Calu3 (cell line): ENCODE data around the gene TIPARP. TPM values are rescaled to one million over a fixed set of nuclear protein-coding genes. Genes with fewer than 3 reads are reported as not detected.

ENCODE experiments used
- BruUV-seq: library from RNA; stranded (reverse); fragments of 400-500 nt; replicated peaks from 2 replicates; lab custom pipeline; 2021; lab: Mats Ljungman, UMichigan
- CTCF ChIA-PET: fragments of 300-600 bp; sonication (Branson Sonifier 250); formaldehyde crosslinking; loops from one replicate; lab custom pipeline; 2022; ENCODE audit warnings: antibody characterized with exemption; lab: Charles Lee
- DNase-seq: peaks from one replicate; pipeline ENCODE4 v3.0.0; 2022
- H3K27ac Mint-ChIP-seq: one replicate; pipeline ENCODE4 v1.8.0; 2022; ENCODE audit warnings: mixed read lengths; ENCODE audit not compliant: unreplicated experiment
- H3K27me3 Mint-ChIP-seq: one replicate; pipeline ENCODE4 v1.8.0; 2022; ENCODE audit warnings: mixed read lengths; ENCODE audit not compliant: unreplicated experiment
- H3K36me3 Mint-ChIP-seq: one replicate; pipeline ENCODE4 v1.8.0; 2022; ENCODE audit warnings: mild to moderate bottlenecking, moderate library complexity, mixed read lengths; ENCODE audit not compliant: insufficient read depth, unreplicated experiment
- H3K4me1 Mint-ChIP-seq: one replicate; pipeline ENCODE4 v1.8.0; 2022; ENCODE audit warnings: mild to moderate bottlenecking, low read depth, mixed read lengths; ENCODE audit not compliant: unreplicated experiment
- H3K4me3 Mint-ChIP-seq: one replicate; pipeline ENCODE4 v1.8.0; 2022; ENCODE audit warnings: mild to moderate bottlenecking, low read depth, moderate library complexity, mixed read lengths; ENCODE audit not compliant: unreplicated experiment
- H3K9me3 Mint-ChIP-seq: one replicate; pipeline ENCODE4 v1.8.0; 2022; ENCODE audit warnings: low read depth, mixed read lengths; ENCODE audit not compliant: unreplicated experiment
- intact Hi-C: fragments of 100-400 bp; cut with micrococcal nuclease; formaldehyde crosslinking; loops from one replicate; pipeline ENCODE4 v1.10.0; 2022; ENCODE audit not compliant: unreplicated experiment
- total RNA-seq: library from RNA; stranded (reverse); gene quantifications from 2 replicates; pipeline ENCODE4 v1.2.3, GENCODE V29; 2022
- TF ChIP-seq, protein P1 (sequence below): fragments of 200-600 bp; IDR thresholded peaks from one replicate; pipeline ENCODE4 v1.8.0; 2022; ENCODE audit warnings: antibody characterized with exemption; ENCODE audit not compliant: unreplicated experiment

TIPARP gene
- total RNA-seq, 1 experiment from 2014 or later, result 91.4 TPM

GRCh38 chr3:156642750-156643728 lies 31.4 kb upstream of the TIPARP start:
- CTCF ChIA-PET, result interaction anchor here (0.6 kb wide), 1 partner anchor 181 kb away, joined by 7 read pairs; no protein-coding TSS in a partner anchor
- H3K36me3 Mint-ChIP-seq, result no peaks in the 10 kb centered on the region
- BruUV-seq, result no TSS peak
- H3K9me3 Mint-ChIP-seq, result no peaks in the 10 kb centered on the region
- no peaks in the 10 kb centered on the region for H3K27me3 Mint-ChIP-seq
- no peak for DNase-seq
- intact Hi-C loops, result no loop called here
- no peak overlapping the region for H3K27ac Mint-ChIP-seq
- TF ChIP-seq, protein P1, sequence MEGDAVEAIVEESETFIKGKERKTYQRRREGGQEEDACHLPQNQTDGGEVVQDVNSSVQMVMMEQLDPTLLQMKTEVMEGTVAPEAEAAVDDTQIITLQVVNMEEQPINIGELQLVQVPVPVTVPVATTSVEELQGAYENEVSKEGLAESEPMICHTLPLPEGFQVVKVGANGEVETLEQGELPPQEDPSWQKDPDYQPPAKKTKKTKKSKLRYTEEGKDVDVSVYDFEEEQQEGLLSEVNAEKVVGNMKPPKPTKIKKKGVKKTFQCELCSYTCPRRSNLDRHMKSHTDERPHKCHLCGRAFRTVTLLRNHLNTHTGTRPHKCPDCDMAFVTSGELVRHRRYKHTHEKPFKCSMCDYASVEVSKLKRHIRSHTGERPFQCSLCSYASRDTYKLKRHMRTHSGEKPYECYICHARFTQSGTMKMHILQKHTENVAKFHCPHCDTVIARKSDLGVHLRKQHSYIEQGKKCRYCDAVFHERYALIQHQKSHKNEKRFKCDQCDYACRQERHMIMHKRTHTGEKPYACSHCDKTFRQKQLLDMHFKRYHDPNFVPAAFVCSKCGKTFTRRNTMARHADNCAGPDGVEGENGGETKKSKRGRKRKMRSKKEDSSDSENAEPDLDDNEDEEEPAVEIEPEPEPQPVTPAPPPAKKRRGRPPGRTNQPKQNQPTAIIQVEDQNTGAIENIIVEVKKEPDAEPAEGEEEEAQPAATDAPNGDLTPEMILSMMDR, result no peak
- no peak overlapping the region for H3K4me3 Mint-ChIP-seq
- H3K4me1 Mint-ChIP-seq, result no peaks in the 10 kb centered on the region

DNA sequence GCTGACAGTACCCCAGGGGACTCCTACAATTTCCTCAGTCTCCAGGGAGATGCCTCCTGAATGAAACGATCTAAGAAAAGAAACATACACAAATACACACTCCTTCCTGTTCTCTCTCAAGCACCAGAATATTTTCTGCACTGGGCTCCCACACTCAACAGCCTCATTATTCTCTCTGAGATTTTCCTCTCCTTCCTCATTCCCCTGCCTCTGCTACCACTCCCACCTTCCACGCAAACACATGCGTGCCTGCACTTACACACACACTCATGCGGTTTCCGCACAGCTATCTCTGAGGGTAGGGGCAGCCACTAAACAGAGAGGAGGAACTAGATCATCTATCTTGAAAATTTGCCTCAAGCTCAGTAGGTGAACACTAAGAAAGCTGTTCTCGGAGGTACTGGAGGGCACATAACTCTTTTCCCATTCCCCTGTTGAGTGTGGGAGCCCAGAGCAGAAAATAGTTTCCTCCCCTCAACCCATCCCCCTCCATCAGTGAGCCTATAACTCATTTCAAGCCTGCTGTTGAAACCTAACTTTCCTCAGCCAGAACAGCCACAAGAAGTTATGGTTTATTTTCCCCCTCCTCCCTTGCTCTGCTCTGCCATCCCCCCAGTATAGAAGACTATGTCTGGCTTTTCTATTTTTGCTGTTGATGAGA lies 30.5 kb upstream of the TIPARP start:
- no TSS peak for BruUV-seq
- TF ChIP-seq, protein P1, result no peak
- intact Hi-C loops, result no loop called here
- no peaks in the 10 kb centered on the region for H3K4me1 Mint-ChIP-seq
- H3K36me3 Mint-ChIP-seq, result no peaks in the 10 kb centered on the region
- no peaks in the 10 kb centered on the region for H3K9me3 Mint-ChIP-seq
- no peaks in the 10 kb centered on the region for H3K27me3 Mint-ChIP-seq
- DNase-seq, result no peak
- H3K27ac Mint-ChIP-seq, result no peak overlapping the region
- CTCF ChIA-PET, result no interaction called here
- H3K4me3 Mint-ChIP-seq, result no peak overlapping the region

DNA sequence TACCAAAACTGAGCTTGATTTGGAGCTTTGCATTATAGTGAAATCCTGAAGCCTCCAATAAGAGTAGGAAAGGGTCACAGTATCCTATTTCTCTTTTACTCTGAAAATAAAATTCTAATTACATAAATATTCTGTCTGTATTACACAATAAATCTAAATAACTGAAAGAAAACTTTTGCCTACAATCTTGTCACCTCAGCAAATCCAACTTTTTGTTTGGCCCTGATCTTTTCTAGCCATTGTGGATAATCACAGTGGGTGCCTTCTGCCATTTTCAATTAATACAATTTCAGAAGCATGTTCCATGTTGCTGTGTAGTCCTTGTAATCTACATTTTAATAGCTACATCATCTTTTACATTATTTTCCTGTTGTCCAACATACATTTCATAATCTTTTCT lies 29.4 kb upstream of the TIPARP start:
- BruUV-seq, result no TSS peak
- CTCF ChIA-PET, result interaction anchor here (2.3 kb wide), 1 partner anchor 15 kb away, joined by 6 read pairs; no protein-coding TSS in a partner anchor
- H3K27me3 Mint-ChIP-seq, result no peaks in the 10 kb centered on the region

GRCh38 chr3:156646958-156647357 lies 27.4 kb upstream of the TIPARP start:
- no TSS peak for BruUV-seq
- no peaks in the 10 kb centered on the region for H3K36me3 Mint-ChIP-seq
- CTCF ChIA-PET, result interaction anchor here (1.1 kb wide), 1 partner anchor 18 kb away, joined by 5 read pairs; no protein-coding TSS in a partner anchor

More for the DNA sequence above, 29.4 kb upstream of the TIPARP start:
- no peak for DNase-seq
- Mint-ChIP-seq H3K4me1 (no peaks in the 10 kb centered on the region), H3K27ac (no peak overlapping the region), H3K36me3 (no peaks in the 10 kb centered on the region), H3K4me3 (no peak overlapping the region), H3K9me3 (no peaks in the 10 kb centered on the region)
- TF ChIP-seq, protein P1, result no peak
- intact Hi-C loops, result no loop called here

More at GRCh38 chr3:156646958-156647357, 27.4 kb upstream of the TIPARP start:
- TF ChIP-seq, protein P1, result no peak
- no peaks in the 10 kb centered on the region for H3K4me1 Mint-ChIP-seq
- no peak overlapping the region for H3K4me3 Mint-ChIP-seq
- H3K27me3 Mint-ChIP-seq, result no peaks in the 10 kb centered on the region
- no peak for DNase-seq
- intact Hi-C loops, result no loop called here
- H3K9me3 Mint-ChIP-seq, result no peaks in the 10 kb centered on the region
- H3K27ac Mint-ChIP-seq, result no peak overlapping the region
